GM23248 (cell line): ENCODE results near the gene KNOP1.

Source experiments
- EZH2 ChIP-seq: fragments of 200-600 bp; sonication (generic); IDR thresholded peaks from 2 replicates; pipeline ENCODE4 v1.6.1; 2018; ENCODE audit warnings: antibody characterized with exemption, mild to moderate bottlenecking; ENCODE audit not compliant: insufficient read depth, poor library complexity, severe bottlenecking
- EZH2phosphoT487 ChIP-seq: fragments of 200-600 bp; sonication (generic); IDR thresholded peaks from 2 replicates; pipeline ENCODE4 v1.6.1; 2018; ENCODE audit warnings: antibody characterized with exemption, moderate library complexity, mild to moderate bottlenecking, low read depth; ENCODE audit not compliant: insufficient read depth

DNA sequence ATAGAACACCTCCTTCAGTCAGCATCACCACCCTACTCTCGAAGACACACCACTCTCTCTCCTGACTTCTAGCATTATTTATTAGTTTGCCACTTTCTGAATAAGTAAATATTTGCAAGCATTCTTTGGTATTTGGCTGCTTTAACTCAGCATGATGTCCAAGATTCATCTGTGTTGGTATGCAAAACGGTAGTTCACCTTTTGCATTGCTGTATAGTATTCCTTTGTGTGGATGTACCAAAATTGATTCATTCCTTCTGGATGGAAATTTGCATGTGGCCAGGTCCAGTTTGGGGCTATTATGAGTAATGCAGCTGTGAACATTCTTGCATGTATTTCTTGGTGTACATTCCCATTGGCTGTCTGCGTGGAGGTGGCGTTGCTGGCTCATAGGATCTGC is 32.9 kb downstream of the KNOP1 start:
- TF ChIP-seq EZH2phosphoT487 = no peak
- TF ChIP-seq EZH2 = no peak
